GM18858 (cell line): Measurements from ENCODE around the gene SLF1.

Source experiments
- ATAC-seq: cut with Tn5 transposase; IDR thresholded peaks from one replicate; pipeline ENCODE4 v1.9.1; 2021; ENCODE audit not compliant: unreplicated experiment

Gene SLF1

GRCh38 chr5:94707359-94707758, 88.9 kb downstream of the SLF1 start:
- ATAC-seq = no peak

- ATAC-seq = no peak
These were observed 90.8 kb downstream of the SLF1 start for GRCh38 chr5:94709277-94709676.

GRCh38 chr5:94711785-94712184, 93.3 kb downstream of the SLF1 start:
- ATAC-seq = no peak

GRCh38 chr5:94715768-94716167, 97.3 kb downstream of the SLF1 start:
- no peak for ATAC-seq

GRCh38 chr5:94725142-94725541, 106.7 kb downstream of the SLF1 start:
- ATAC-seq = no peak

- ATAC-seq = no peak
These were observed 113.0 kb downstream of the SLF1 start for GRCh38 chr5:94731471-94731870.

GRCh38 chr5:94736498-94736897, 118.0 kb downstream of the SLF1 start:
- ATAC-seq = no peak

GRCh38 chr5:94740286-94740685, 121.8 kb downstream of the SLF1 start:
- ATAC-seq = no peak

- no peak for ATAC-seq
These were observed 124.4 kb downstream of the SLF1 start for GRCh38 chr5:94742852-94743251.

GRCh38 chr5:94744906-94745305, 126.4 kb downstream of the SLF1 start:
- no peak for ATAC-seq

GRCh38 chr5:94745786-94746730, 127.6 kb downstream of the SLF1 start:
- ATAC-seq = peak; percentile 74

- ATAC-seq = peak; percentile 51
These were observed 128.3 kb downstream of the SLF1 start for GRCh38 chr5:94746731-94747124.
